T-cell (primary cell): ENCODE measurements around the gene TCAIM. TPM values are rescaled to one million over a fixed set of nuclear protein-coding genes. Genes with fewer than 3 reads are reported as not detected.

Experiments
- ATAC-seq, 4 experiments: fragments of 200-7000 bp in 3 of 4; fragments of 150-1000 bp in 1 of 4; cut with Tn5 transposase; replicated peaks in 1 of 4; 1 replicate in 3 of 4; 2 replicates in 1 of 4; pipeline ENCODE4 v1.10.0; 2021; ENCODE audit warnings: moderate library complexity in 3 of 4, mild to moderate bottlenecking in 2 of 4, moderate number of reproducible peaks in 1 of 4
- CTCF ChIA-PET, 2 donors: fragments of 300-600 bp; sonication (Branson Sonifier 250); formaldehyde crosslinking; loops; one replicate each; lab custom pipeline; 2022; ENCODE audit warnings: antibody characterized with exemption in 2 of 2; lab: Charles Lee
- POLR2A ChIA-PET, 2 donors: fragments of 300-600 bp; sonication (Branson Sonifier 250); formaldehyde crosslinking; loops; one replicate each; lab custom pipeline; 2022; ENCODE audit warnings: antibody characterized with exemption in 2 of 2; lab: Charles Lee
- DNase-seq, 35 experiments: peaks; one replicate each; pipeline versions ENCODE4 v3.0.0 to v3.0.0-alpha.2; 2013 to 2023
- H3K27ac ChIP-seq: one replicate; pipeline ENCODE4 v1.5.1; 2013; ENCODE audit warnings: low read length
- H3K27me3 ChIP-seq, 2 experiments: replicated peaks in 1 of 2; 1 replicate in 1 of 2; 2 replicates in 1 of 2; pipeline versions ENCODE4 v1.6.1 to v1.7.0; 2013; ENCODE audit warnings: low read length in 1 of 2, mixed read lengths in 1 of 2; ENCODE audit not compliant: control insufficient read depth in 2 of 2, insufficient read depth in 2 of 2; ENCODE audit errors: extremely low read depth in 1 of 2
- H3K36me3 ChIP-seq, 2 donors: 1 replicate in 1 of 2; 2 replicates in 1 of 2; pipeline versions ENCODE4 v1.6.1 to v1.7.0; 2013; ENCODE audit warnings: low read length in 1 of 2; ENCODE audit not compliant: control insufficient read depth in 2 of 2, insufficient read depth in 1 of 2; ENCODE audit errors: extremely low read depth in 1 of 2
- H3K4me1 ChIP-seq, 2 experiments: 1 replicate in 1 of 2; 2 replicates in 1 of 2; pipeline versions ENCODE4 v1.6.1 to v1.7.0; 2013; ENCODE audit warnings: low read length in 2 of 2, mixed read lengths in 1 of 2; ENCODE audit not compliant: insufficient read depth in 2 of 2, control insufficient read depth in 1 of 2; ENCODE audit errors: extremely low read depth in 1 of 2
- H3K4me3 ChIP-seq, 2 donors: 1 replicate in 1 of 2; 2 replicates in 1 of 2; pipeline versions ENCODE4 v1.5.1 to v1.7.0; 2013; ENCODE audit warnings: mild to moderate bottlenecking in 2 of 2, low read length in 1 of 2, moderate library complexity in 1 of 2; ENCODE audit not compliant: control insufficient read depth in 1 of 2; ENCODE audit errors: extremely low read depth in 1 of 2
- H3K9me3 ChIP-seq: 2 replicates; pipeline ENCODE4 v1.7.0; 2013
- H3K27ac Mint-ChIP-seq, 2 donors: one replicate each; pipeline ENCODE4 v1.8.0; 2020 to 2021; ENCODE audit warnings: mild to moderate bottlenecking in 2 of 2, mixed read lengths in 2 of 2
- H3K27me3 Mint-ChIP-seq, 2 donors: one replicate each; pipeline ENCODE4 v1.8.0; 2021 to 2022; ENCODE audit warnings: mixed read lengths in 2 of 2
- H3K36me3 Mint-ChIP-seq: one replicate; pipeline ENCODE4 v1.8.0; 2021; ENCODE audit warnings: mixed read lengths
- H3K4me1 Mint-ChIP-seq, 3 donors: one replicate each; pipeline ENCODE4 v1.8.0; 2020 to 2022; ENCODE audit warnings: mixed read lengths in 3 of 3, mild to moderate bottlenecking in 1 of 3
- H3K4me3 Mint-ChIP-seq, 3 donors: one replicate each; pipeline ENCODE4 v1.8.0; 2020 to 2022; ENCODE audit warnings: mild to moderate bottlenecking in 3 of 3, mixed read lengths in 3 of 3, moderate library complexity in 3 of 3
- H3K9me3 Mint-ChIP-seq, 3 donors: one replicate each; pipeline ENCODE4 v1.8.0; 2020 to 2022; ENCODE audit warnings: mixed read lengths in 3 of 3
- WGBS: methylation state at CpG from one replicate; pipeline ENCODE4 v1.1.5; 2013; ENCODE audit warnings: missing lambda C conversion rate; ENCODE audit not compliant: insufficient coverage; 5-methylcytosine and 5-hydroxymethylcytosine counted together
- total RNA-seq, 35 experiments: library from RNA in 6 of 35; stranded (reverse) in 6 of 35; fragments of 120-200 nt in 1 of 35; gene quantifications; one replicate each; pipeline versions ENCODE4 v1.2.1 to v1.2.4 and lab custom pipeline; 2013 to 2026

The TCAIM gene
- total RNA-seq, 5 donors from 2014 or later (not counting 1 experiment from before 2014, with no cell fraction given) = 8.4 to 16.5 (median 13.4) TPM

GRCh38 chr3:44400771-44401170 is 62.2 kb downstream of the TCAIM start:
- Mint-ChIP-seq H3K4me1 (no peaks in the 10 kb centered on the region), H3K9me3 (no peaks in the 10 kb centered on the region), H3K36me3 (peaks cover 44% of the 10 kb centered on the region), H3K4me3 (no peak overlapping the region), H3K27me3 (no peaks in the 10 kb centered on the region), H3K27ac (no peak overlapping the region)
- Histone ChIP-seq H3K4me1 (no peaks in the 10 kb centered on the region), H3K27me3 (no peaks in the 10 kb centered on the region), H3K27ac (no peak overlapping the region), H3K4me3 (no peak overlapping the region), H3K36me3 (no peaks in the 10 kb centered on the region), H3K9me3 (no peaks in the 10 kb centered on the region)
- POLR2A ChIA-PET = no interaction called here
- CTCF ChIA-PET = no interaction called here
- DNase-seq (no peak), ATAC-seq (no peak)
- no CpG with 5 or more reads among the region's 2 CpGs for WGBS

GRCh38 chr3:44402548-44402947 is 64.0 kb downstream of the TCAIM start:
- Mint-ChIP-seq H3K27ac (no peak overlapping the region), H3K9me3 (no peaks in the 10 kb centered on the region), H3K4me3 (no peak overlapping the region), H3K4me1 (no peaks in the 10 kb centered on the region), H3K27me3 (no peaks in the 10 kb centered on the region), H3K36me3 (peaks cover 38% of the 10 kb centered on the region)
- Histone ChIP-seq H3K9me3 (no peaks in the 10 kb centered on the region), H3K27ac (no peak overlapping the region), H3K4me3 (no peak overlapping the region), H3K36me3 (no peaks in the 10 kb centered on the region), H3K4me1 (no peaks in the 10 kb centered on the region), H3K27me3 (no peaks in the 10 kb centered on the region)
- CTCF ChIA-PET = no interaction called here
- 100% methylated on average over 2 of the region's 3 CpGs for WGBS
- ATAC-seq = no peak
- POLR2A ChIA-PET = no interaction called here
- no peak for DNase-seq

- no peaks in the 10 kb centered on the region for H3K4me1 Mint-ChIP-seq
- no peak overlapping the region for H3K27ac Mint-ChIP-seq
- peaks cover 9% of the 10 kb centered on the region for H3K36me3 Mint-ChIP-seq
- DNase-seq (no peak), ATAC-seq (no peak)
- Histone ChIP-seq H3K36me3 (no peaks in the 10 kb centered on the region), H3K4me3 (no peak overlapping the region), H3K27me3 (no peaks in the 10 kb centered on the region), H3K27ac (no peak overlapping the region), H3K4me1 (no peaks in the 10 kb centered on the region), H3K9me3 (no peaks in the 10 kb centered on the region)
- H3K27me3 Mint-ChIP-seq = no peaks in the 10 kb centered on the region
- WGBS = 82% methylated on average over 4 of the region's 4 CpGs
- no peaks in the 10 kb centered on the region for H3K9me3 Mint-ChIP-seq
- CTCF ChIA-PET = no interaction called here
- H3K4me3 Mint-ChIP-seq = no peak overlapping the region
- POLR2A ChIA-PET = no interaction called here
Measured at GRCh38 chr3:44409640-44410410, 71.3 kb downstream of the TCAIM start.

- DNase-seq (no peak), ATAC-seq (no peak)
- no peaks in the 10 kb centered on the region for H3K27me3 Mint-ChIP-seq
- Histone ChIP-seq H3K9me3 (no peaks in the 10 kb centered on the region), H3K4me3 (no peak overlapping the region), H3K27ac (no peak overlapping the region), H3K36me3 (no peaks in the 10 kb centered on the region), H3K27me3 (no peaks in the 10 kb centered on the region), H3K4me1 (no peaks in the 10 kb centered on the region)
- WGBS = 83% methylated on average over 5 of the region's 11 CpGs
- no peak overlapping the region for H3K27ac Mint-ChIP-seq
- H3K9me3 Mint-ChIP-seq = no peaks in the 10 kb centered on the region
- no peak overlapping the region for H3K4me3 Mint-ChIP-seq
- ChIA-PET CTCF (no interaction called here), POLR2A (no interaction called here)
- peaks cover 9% of the 10 kb centered on the region for H3K36me3 Mint-ChIP-seq
- H3K4me1 Mint-ChIP-seq = no peaks in the 10 kb centered on the region
Measured at GRCh38 chr3:44411031-44411645, 72.6 kb downstream of the TCAIM start.

GRCh38 chr3:44412365-44412764 is 73.8 kb downstream of the TCAIM start:
- Mint-ChIP-seq H3K27me3 (no peaks in the 10 kb centered on the region), H3K4me3 (no peak overlapping the region), H3K4me1 (no peaks in the 10 kb centered on the region), H3K27ac (no peak overlapping the region), H3K9me3 (no peaks in the 10 kb centered on the region), H3K36me3 (peaks cover 6% of the 10 kb centered on the region)
- H3K4me3 ChIP-seq = no peak overlapping the region
- no peaks in the 10 kb centered on the region for H3K4me1 ChIP-seq
- POLR2A ChIA-PET = no interaction called here
- CTCF ChIA-PET = no interaction called here
- DNase-seq = no peak
- H3K36me3 ChIP-seq = no peaks in the 10 kb centered on the region
- no peak overlapping the region for H3K27ac ChIP-seq
- ATAC-seq = no peak
- no peaks in the 10 kb centered on the region for H3K27me3 ChIP-seq
- WGBS = 77% methylated on average over 10 of the region's 10 CpGs
- H3K9me3 ChIP-seq = no peaks in the 10 kb centered on the region

GRCh38 chr3:44414517-44415090 is 76.0 kb downstream of the TCAIM start:
- Histone ChIP-seq H3K9me3 (no peaks in the 10 kb centered on the region), H3K4me1 (no peaks in the 10 kb centered on the region), H3K36me3 (no peaks in the 10 kb centered on the region), H3K27me3 (no peaks in the 10 kb centered on the region), H3K27ac (no peak overlapping the region), H3K4me3 (no peak overlapping the region)
- DNase-seq (no peak), ATAC-seq (no peak)
- no peak overlapping the region for H3K4me3 Mint-ChIP-seq
- H3K27me3 Mint-ChIP-seq = peaks cover 0 to 4% of the 10 kb centered on the region in 2 donors
- H3K36me3 Mint-ChIP-seq = no peaks in the 10 kb centered on the region
- H3K27ac Mint-ChIP-seq = no peak overlapping the region
- ChIA-PET CTCF (no interaction called here), POLR2A (no interaction called here)
- peaks cover 0 to 4% (median 0%) of the 10 kb centered on the region in 3 donors for H3K4me1 Mint-ChIP-seq
- whole genome bisulfite sequencing = 85% methylated on average over 11 of the region's 11 CpGs
- no peaks in the 10 kb centered on the region for H3K9me3 Mint-ChIP-seq
